T-cell (primary cell): Measurements from ENCODE around the gene MAN2B2. TPM values are rescaled to one million over a fixed set of nuclear protein-coding genes. Genes with fewer than 3 reads are reported as not detected.

Source experiments
- ATAC-seq, 4 experiments: fragments of 200-7000 bp in 3 of 4; fragments of 150-1000 bp in 1 of 4; cut with Tn5 transposase; replicated peaks in 1 of 4; 1 replicate in 3 of 4; 2 replicates in 1 of 4; pipeline ENCODE4 v1.10.0; 2021; ENCODE audit warnings: moderate library complexity in 3 of 4, mild to moderate bottlenecking in 2 of 4, moderate number of reproducible peaks in 1 of 4
- CTCF ChIA-PET, 2 donors: fragments of 300-600 bp; sonication (Branson Sonifier 250); formaldehyde crosslinking; loops; one replicate each; lab custom pipeline; 2022; ENCODE audit warnings: antibody characterized with exemption in 2 of 2; lab: Charles Lee
- POLR2A ChIA-PET, 2 donors: fragments of 300-600 bp; sonication (Branson Sonifier 250); formaldehyde crosslinking; loops; one replicate each; lab custom pipeline; 2022; ENCODE audit warnings: antibody characterized with exemption in 2 of 2; lab: Charles Lee
- DNase-seq, 35 experiments: peaks; one replicate each; pipeline versions ENCODE4 v3.0.0 to v3.0.0-alpha.2; 2013 to 2023
- H3K27ac ChIP-seq: one replicate; pipeline ENCODE4 v1.5.1; 2013; ENCODE audit warnings: low read length
- H3K27me3 ChIP-seq, 2 experiments: replicated peaks in 1 of 2; 1 replicate in 1 of 2; 2 replicates in 1 of 2; pipeline versions ENCODE4 v1.6.1 to v1.7.0; 2013; ENCODE audit warnings: low read length in 1 of 2, mixed read lengths in 1 of 2; ENCODE audit not compliant: control insufficient read depth in 2 of 2, insufficient read depth in 2 of 2; ENCODE audit errors: extremely low read depth in 1 of 2
- H3K36me3 ChIP-seq, 2 donors: 1 replicate in 1 of 2; 2 replicates in 1 of 2; pipeline versions ENCODE4 v1.6.1 to v1.7.0; 2013; ENCODE audit warnings: low read length in 1 of 2; ENCODE audit not compliant: control insufficient read depth in 2 of 2, insufficient read depth in 1 of 2; ENCODE audit errors: extremely low read depth in 1 of 2
- H3K4me1 ChIP-seq, 2 experiments: 1 replicate in 1 of 2; 2 replicates in 1 of 2; pipeline versions ENCODE4 v1.6.1 to v1.7.0; 2013; ENCODE audit warnings: low read length in 2 of 2, mixed read lengths in 1 of 2; ENCODE audit not compliant: insufficient read depth in 2 of 2, control insufficient read depth in 1 of 2; ENCODE audit errors: extremely low read depth in 1 of 2
- H3K4me3 ChIP-seq, 2 donors: 1 replicate in 1 of 2; 2 replicates in 1 of 2; pipeline versions ENCODE4 v1.5.1 to v1.7.0; 2013; ENCODE audit warnings: mild to moderate bottlenecking in 2 of 2, low read length in 1 of 2, moderate library complexity in 1 of 2; ENCODE audit not compliant: control insufficient read depth in 1 of 2; ENCODE audit errors: extremely low read depth in 1 of 2
- H3K9me3 ChIP-seq: 2 replicates; pipeline ENCODE4 v1.7.0; 2013
- H3K27ac Mint-ChIP-seq, 2 donors: one replicate each; pipeline ENCODE4 v1.8.0; 2020 to 2021; ENCODE audit warnings: mild to moderate bottlenecking in 2 of 2, mixed read lengths in 2 of 2
- H3K27me3 Mint-ChIP-seq, 2 donors: one replicate each; pipeline ENCODE4 v1.8.0; 2021 to 2022; ENCODE audit warnings: mixed read lengths in 2 of 2
- H3K36me3 Mint-ChIP-seq: one replicate; pipeline ENCODE4 v1.8.0; 2021; ENCODE audit warnings: mixed read lengths
- H3K4me1 Mint-ChIP-seq, 3 donors: one replicate each; pipeline ENCODE4 v1.8.0; 2020 to 2022; ENCODE audit warnings: mixed read lengths in 3 of 3, mild to moderate bottlenecking in 1 of 3
- H3K4me3 Mint-ChIP-seq, 3 donors: one replicate each; pipeline ENCODE4 v1.8.0; 2020 to 2022; ENCODE audit warnings: mild to moderate bottlenecking in 3 of 3, mixed read lengths in 3 of 3, moderate library complexity in 3 of 3
- H3K9me3 Mint-ChIP-seq, 3 donors: one replicate each; pipeline ENCODE4 v1.8.0; 2020 to 2022; ENCODE audit warnings: mixed read lengths in 3 of 3
- WGBS: methylation state at CpG from one replicate; pipeline ENCODE4 v1.1.5; 2013; ENCODE audit warnings: missing lambda C conversion rate; ENCODE audit not compliant: insufficient coverage; 5-methylcytosine and 5-hydroxymethylcytosine counted together
- total RNA-seq, 35 experiments: library from RNA in 6 of 35; stranded (reverse) in 6 of 35; fragments of 120-200 nt in 1 of 35; gene quantifications; one replicate each; pipeline versions ENCODE4 v1.2.1 to v1.2.4 and lab custom pipeline; 2013 to 2026

MAN2B2 gene
- total RNA-seq, 5 donors from 2014 or later (not counting 1 experiment from before 2014, with no cell fraction given) = 27.4 to 54.1 (median 45.8) TPM

DNA sequence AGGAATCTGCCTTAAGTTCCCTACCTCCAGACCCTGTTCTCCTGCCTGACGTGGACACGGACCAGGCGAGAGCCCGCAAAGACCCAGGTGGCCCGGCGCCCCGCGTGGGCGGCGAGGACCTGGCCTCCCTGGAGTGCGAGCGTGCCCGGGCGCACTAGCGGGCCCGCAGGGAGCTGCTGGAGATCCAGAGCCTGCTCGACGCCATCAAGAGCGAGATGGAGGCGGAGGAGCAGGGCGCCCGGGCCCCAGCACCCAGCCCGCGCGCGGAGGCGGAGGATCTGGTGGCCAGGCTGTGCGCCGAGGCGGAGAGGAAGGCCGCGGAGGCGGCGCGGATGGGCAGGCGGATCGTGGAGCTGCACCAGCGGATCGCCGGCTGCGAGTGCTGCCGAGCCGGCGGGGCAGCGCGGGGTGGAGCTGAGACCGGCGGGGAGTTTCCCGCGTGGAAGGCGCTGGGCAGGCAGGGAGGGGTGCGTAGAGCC is 83.6 kb downstream of the MAN2B2 start:
- peaks cover 12 to 20% of the 10 kb centered on the region in 2 experiments for H3K27me3 ChIP-seq
- Mint-ChIP-seq H3K9me3 (no peaks in the 10 kb centered on the region), H3K27ac (no peak overlapping the region), H3K4me1 (peaks cover 4 to 12% (median 9%) of the 10 kb centered on the region in 3 donors), H3K4me3 (peak overlapping the region; percentile 61 to 69 (median 69)), H3K36me3 (no peaks in the 10 kb centered on the region), H3K27me3 (peaks cover 4 to 13% of the 10 kb centered on the region in 2 donors)
- POLR2A ChIA-PET = interaction anchor here (1.1 to 1.6 kb wide), 2 partner anchors 13 to 16 kb away, joined by 3 to 6 read pairs; no protein-coding TSS in a partner anchor
- peak in 33 of 35 experiments; percentile 28 to 78 (median 52) for DNase-seq
- H3K9me3 ChIP-seq = no peaks in the 10 kb centered on the region
- H3K4me1 ChIP-seq = peaks cover 5 to 17% of the 10 kb centered on the region in 2 experiments
- ATAC-seq = peak; percentile 82 to 96 (median 90)
- H3K4me3 ChIP-seq = peak overlapping the region; percentile 12 to 40
- H3K36me3 ChIP-seq = no peaks in the 10 kb centered on the region
- WGBS = 26% methylated on average over 22 of the region's 52 CpGs
- H3K27ac ChIP-seq = no peak overlapping the region
- CTCF ChIA-PET = interaction anchor here (0.6 to 1.5 kb wide), 6 partner anchors 12 to 187 kb away, joined by 3 to 9 read pairs (median 3); a partner anchor contains a TSS

DNA sequence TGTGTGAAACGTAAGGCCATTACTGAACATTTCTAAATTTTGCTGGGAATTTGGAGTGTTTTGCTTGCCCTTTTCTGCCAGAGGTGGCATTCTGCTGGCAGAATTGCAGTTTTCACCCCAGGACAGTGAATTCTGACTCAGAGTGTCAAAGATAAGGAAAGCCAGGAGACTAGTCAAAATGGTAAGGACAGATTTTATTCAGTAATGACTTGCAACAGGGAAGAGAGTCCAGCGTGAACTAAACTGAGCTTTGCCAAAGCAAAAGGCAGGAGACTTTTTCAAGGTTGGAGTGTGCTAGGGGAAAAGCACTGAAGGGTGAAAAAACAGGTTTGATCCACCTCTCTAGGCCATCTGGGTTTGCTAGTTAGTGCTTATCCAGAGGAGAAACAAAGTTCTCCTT is 84.9 kb downstream of the MAN2B2 start:
- H3K36me3 ChIP-seq = no peaks in the 10 kb centered on the region
- peak overlapping the region in 1 of 3 donors; percentile 69 for H3K4me3 Mint-ChIP-seq
- POLR2A ChIA-PET = interaction anchor here in 1 of 2 donors (1.1 to 1.6 kb wide), 2 partner anchors 15 to 18 kb away, joined by 6 read pairs; no protein-coding TSS in a partner anchor
- CTCF ChIA-PET = no interaction called here
- H3K27ac ChIP-seq = no peak overlapping the region
- peaks cover 4 to 15% of the 10 kb centered on the region in 2 donors for H3K27me3 Mint-ChIP-seq
- peaks cover 5 to 30% of the 10 kb centered on the region in 2 experiments for H3K4me1 ChIP-seq
- no peaks in the 10 kb centered on the region for H3K36me3 Mint-ChIP-seq
- H3K4me3 ChIP-seq = no peak overlapping the region
- no peaks in the 10 kb centered on the region for H3K9me3 Mint-ChIP-seq
- peaks cover 4 to 12% (median 9%) of the 10 kb centered on the region in 3 donors for H3K4me1 Mint-ChIP-seq
- no peaks in the 10 kb centered on the region for H3K9me3 ChIP-seq
- no peak overlapping the region for H3K27ac Mint-ChIP-seq
- peaks cover 23% of the 10 kb centered on the region in 2 experiments for H3K27me3 ChIP-seq
- WGBS = no CpG with 5 or more reads among the region's 2 CpGs
- DNase-seq (no peak), ATAC-seq (no peak)

DNA sequence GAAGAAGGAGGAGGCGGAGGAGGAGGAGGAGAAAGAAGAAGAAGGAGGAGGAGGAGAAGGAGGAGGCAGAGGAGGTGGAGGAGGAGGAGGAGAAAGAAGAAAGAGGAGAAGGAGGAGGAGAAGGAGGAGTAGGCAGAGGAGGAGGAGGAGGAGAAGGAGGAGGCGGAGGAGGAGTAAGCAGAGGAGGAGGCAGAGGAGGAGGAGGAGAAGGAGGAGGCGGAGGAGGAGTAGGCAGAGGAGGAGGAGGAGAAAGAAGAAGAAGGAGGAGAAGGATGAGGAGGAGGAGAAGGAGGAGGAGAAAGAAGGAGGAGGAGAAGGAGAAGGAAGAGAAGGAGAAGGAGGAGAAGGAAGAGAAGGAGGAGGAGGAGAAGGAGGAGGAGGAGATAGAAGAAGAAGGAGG is 85.4 kb downstream of the MAN2B2 start:
- ATAC-seq = no peak
- Histone ChIP-seq H3K27me3 (peaks cover 27 to 28% of the 10 kb centered on the region in 2 experiments), H3K4me1 (peaks cover 5 to 31% of the 10 kb centered on the region in 2 experiments), H3K4me3 (no peak overlapping the region), H3K27ac (no peak overlapping the region), H3K9me3 (no peaks in the 10 kb centered on the region), H3K36me3 (no peaks in the 10 kb centered on the region)
- no peaks in the 10 kb centered on the region for H3K9me3 Mint-ChIP-seq
- H3K27ac Mint-ChIP-seq = no peak overlapping the region
- DNase-seq = no peak
- 96% methylated on average over 3 of the region's 3 CpGs for WGBS
- ChIA-PET POLR2A (no interaction called here), CTCF (no interaction called here)
- H3K4me1 Mint-ChIP-seq = peaks cover 4 to 12% (median 9%) of the 10 kb centered on the region in 3 donors
- no peaks in the 10 kb centered on the region for H3K36me3 Mint-ChIP-seq
- H3K4me3 Mint-ChIP-seq = no peak overlapping the region
- H3K27me3 Mint-ChIP-seq = peaks cover 4 to 15% of the 10 kb centered on the region in 2 donors

DNA sequence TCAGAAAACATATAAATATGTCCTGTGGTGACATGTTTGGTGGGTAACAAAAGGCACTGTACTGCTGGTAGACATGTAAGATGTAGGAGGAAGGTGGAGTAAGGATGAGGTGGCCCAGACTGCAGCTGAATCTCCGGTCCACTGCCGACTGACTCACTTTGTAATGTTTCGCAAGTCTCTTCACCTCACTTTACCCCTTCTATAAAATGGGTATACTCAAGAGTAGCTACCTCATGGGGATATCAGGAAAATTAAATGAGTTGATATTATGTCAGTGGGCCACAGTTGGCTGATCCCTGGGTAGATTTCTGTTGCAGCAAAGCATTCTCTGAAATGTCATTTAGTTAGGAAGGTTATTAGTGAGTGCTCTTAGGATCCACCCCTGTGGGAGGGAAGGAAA is 87.6 kb downstream of the MAN2B2 start:
- Mint-ChIP-seq H3K36me3 (no peaks in the 10 kb centered on the region), H3K9me3 (no peaks in the 10 kb centered on the region), H3K4me1 (peaks cover 4 to 12% (median 9%) of the 10 kb centered on the region in 3 donors), H3K27me3 (peaks cover 4 to 15% of the 10 kb centered on the region in 2 donors), H3K27ac (no peak overlapping the region), H3K4me3 (no peak overlapping the region)
- Histone ChIP-seq H3K27me3 (peaks cover 28% of the 10 kb centered on the region in 2 experiments), H3K27ac (no peak overlapping the region), H3K9me3 (no peaks in the 10 kb centered on the region), H3K4me3 (no peak overlapping the region), H3K4me1 (peaks cover 5 to 31% of the 10 kb centered on the region in 2 experiments), H3K36me3 (no peaks in the 10 kb centered on the region)
- DNase-seq = no peak
- WGBS = no CpG with 5 or more reads among the region's 3 CpGs
- POLR2A ChIA-PET = interaction anchor here in 1 of 2 donors (0.6 kb wide), 1 partner anchor 18 kb away, joined by 4 read pairs; no protein-coding TSS in a partner anchor
- CTCF ChIA-PET = interaction anchor here (0.6 to 1.9 kb wide), 3 partner anchors 13 to 39 kb away, joined by 3 to 4 read pairs (median 3); no protein-coding TSS in a partner anchor
- no peak for ATAC-seq

DNA sequence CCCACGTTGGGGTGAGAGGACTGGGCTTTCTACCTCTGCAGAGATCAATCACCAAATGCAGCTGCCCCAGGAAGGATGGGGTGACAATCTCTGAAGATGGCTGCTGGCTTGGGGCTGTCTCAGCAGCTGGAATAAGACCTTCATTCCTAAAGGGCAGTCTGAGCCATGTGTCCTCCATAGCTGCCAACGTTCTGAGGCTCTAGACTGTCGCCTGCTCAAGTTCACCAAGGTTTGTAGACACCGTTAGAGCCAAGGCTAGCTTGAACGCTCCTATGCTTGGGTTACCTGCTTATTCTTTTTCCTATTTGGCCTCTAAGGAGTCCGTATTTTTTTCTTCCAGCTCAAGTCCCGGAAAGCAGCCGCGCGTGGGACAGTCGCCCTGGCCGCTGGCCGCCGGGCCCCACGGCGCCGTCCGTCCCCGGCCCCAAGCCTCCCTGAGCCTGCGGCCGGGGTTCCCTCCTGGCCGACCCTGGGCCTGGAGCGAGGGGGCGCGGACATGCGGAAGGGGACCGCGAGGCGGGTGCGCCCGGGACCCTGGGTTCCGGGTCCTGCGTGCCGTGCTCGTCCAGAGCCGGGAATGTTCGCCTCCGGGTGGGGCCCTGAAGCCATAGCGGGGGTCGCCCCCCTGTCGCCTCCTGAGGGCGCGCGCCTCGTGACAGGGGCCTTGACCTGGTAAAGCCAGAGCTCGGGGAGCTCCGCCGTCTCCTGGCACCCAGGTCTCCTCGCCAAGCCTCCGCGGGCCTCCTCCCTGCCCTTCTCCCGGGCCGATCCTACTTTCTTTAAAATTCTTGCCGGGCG is 88.8 kb downstream of the MAN2B2 start:
- H3K36me3 ChIP-seq = no peaks in the 10 kb centered on the region
- Mint-ChIP-seq H3K4me1 (peaks cover 4 to 6% (median 4%) of the 10 kb centered on the region in 3 donors), H3K27ac (no peak overlapping the region), H3K9me3 (no peaks in the 10 kb centered on the region), H3K4me3 (peak overlapping the region; percentile 34 to 51 (median 37)), H3K36me3 (no peaks in the 10 kb centered on the region), H3K27me3 (peaks cover 4 to 15% of the 10 kb centered on the region in 2 donors)
- DNase-seq = no peak
- peak overlapping the region; percentile 34 to 50 for H3K4me3 ChIP-seq
- peaks cover 2 to 24% of the 10 kb centered on the region in 2 experiments for H3K4me1 ChIP-seq
- ChIA-PET CTCF (interaction anchor here (0.6 to 1.9 kb wide), 5 partner anchors 11 to 425 kb away, joined by 3 to 7 read pairs (median 4); no protein-coding TSS in a partner anchor), POLR2A (interaction anchor here in 1 of 2 donors (1.0 kb wide), 1 partner anchor 12 kb away, joined by 3 read pairs; no protein-coding TSS in a partner anchor)
- peak in 3 of 4 experiments; percentile 25 to 29 (median 29) for ATAC-seq
- no peaks in the 10 kb centered on the region for H3K9me3 ChIP-seq
- no peak overlapping the region for H3K27ac ChIP-seq
- WGBS = 25% methylated on average over 55 of the region's 55 CpGs
- H3K27me3 ChIP-seq = peaks cover 28% of the 10 kb centered on the region in 2 experiments

DNA sequence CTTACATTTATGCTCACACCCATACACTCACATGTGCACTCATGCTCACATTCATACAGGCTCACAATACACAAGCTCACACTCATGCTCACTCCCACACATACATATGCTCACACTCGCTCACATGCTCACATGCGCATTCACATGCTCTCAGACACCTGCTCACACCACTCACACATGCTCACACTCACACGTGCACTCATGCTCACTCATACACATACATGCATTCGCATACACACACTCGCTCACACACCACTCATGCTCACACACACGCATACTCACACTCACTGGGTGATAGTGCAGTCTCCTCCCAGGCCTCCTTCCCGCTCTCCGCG is 90.3 kb downstream of the MAN2B2 start:
- Mint-ChIP-seq H3K4me3 (no peak overlapping the region), H3K4me1 (no peaks in the 10 kb centered on the region), H3K9me3 (no peaks in the 10 kb centered on the region), H3K27ac (no peak overlapping the region), H3K27me3 (peaks cover 0 to 15% of the 10 kb centered on the region in 2 donors), H3K36me3 (peaks cover 7% of the 10 kb centered on the region)
- DNase-seq = no peak
- Histone ChIP-seq H3K36me3 (no peaks in the 10 kb centered on the region), H3K9me3 (no peaks in the 10 kb centered on the region), H3K4me1 (peaks cover 0 to 15% of the 10 kb centered on the region in 2 experiments), H3K27ac (no peak overlapping the region), H3K27me3 (peaks cover 24 to 28% of the 10 kb centered on the region in 2 experiments), H3K4me3 (no peak overlapping the region)
- no peak for ATAC-seq
- 100% methylated on average over 2 of the region's 9 CpGs for WGBS
- CTCF ChIA-PET = no interaction called here
- POLR2A ChIA-PET = no interaction called here
